Measurements from ENCODE around the gene NME7.

NME7 gene

GRCh38 chr1:169103480-169103893 is 264.1 kb downstream of the NME7 start:
- no peak for DNase-seq

- DNase-seq, result no peak
These were observed 264.6 kb downstream of the NME7 start for GRCh38 chr1:169103002-169103401.

DNA sequence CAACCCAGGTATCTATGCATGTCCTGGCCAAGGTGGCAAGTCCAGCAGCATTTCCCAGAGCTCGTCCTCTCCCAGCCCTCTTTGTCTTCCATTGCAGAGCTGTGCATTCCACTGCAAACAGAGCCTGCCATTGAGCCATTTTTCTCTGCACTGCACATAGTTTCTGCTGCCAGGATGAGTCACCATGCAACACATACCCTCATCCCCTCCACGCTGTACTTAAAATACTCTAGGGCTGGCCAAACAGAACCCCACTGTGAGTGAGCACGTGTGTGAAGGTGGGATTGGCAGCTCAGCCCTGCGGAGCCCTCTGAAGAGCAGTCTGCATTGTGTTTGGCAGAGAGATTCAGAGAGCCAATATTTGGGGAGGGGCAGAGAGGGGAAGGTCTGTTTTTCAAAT is 265.0 kb downstream of the NME7 start:
- DNase-seq, result peak; percentile 53

DNA sequence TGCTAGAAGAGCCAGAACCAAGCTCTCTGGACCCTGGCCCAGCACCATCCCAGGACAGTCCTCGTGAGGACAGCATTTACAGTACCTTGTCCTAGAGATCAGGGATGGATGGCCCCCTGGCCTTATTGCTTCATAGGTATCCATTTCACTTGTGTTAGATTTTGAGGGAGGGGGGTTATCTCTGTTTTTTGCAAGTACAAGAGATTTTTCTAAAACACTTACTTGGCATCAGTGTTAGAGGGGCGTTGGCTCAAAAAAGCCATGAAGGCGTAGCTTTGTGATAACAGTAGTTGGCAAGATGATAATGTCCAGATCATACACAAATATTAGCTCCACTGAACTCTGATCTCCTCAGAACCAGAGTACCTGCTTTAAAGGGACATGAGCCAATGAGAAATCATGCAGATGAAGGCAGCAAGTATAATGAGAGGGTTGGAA is 266.9 kb downstream of the NME7 start:
- DNase-seq, result no peak

GRCh38 chr1:169100208-169100607 is 267.4 kb downstream of the NME7 start:
- DNase-seq, result no peak

- no peak for DNase-seq
These were observed 268.0 kb downstream of the NME7 start for GRCh38 chr1:169099561-169099960.

GRCh38 chr1:169098380-169098779 is 269.2 kb downstream of the NME7 start:
- no peak for DNase-seq

DNA sequence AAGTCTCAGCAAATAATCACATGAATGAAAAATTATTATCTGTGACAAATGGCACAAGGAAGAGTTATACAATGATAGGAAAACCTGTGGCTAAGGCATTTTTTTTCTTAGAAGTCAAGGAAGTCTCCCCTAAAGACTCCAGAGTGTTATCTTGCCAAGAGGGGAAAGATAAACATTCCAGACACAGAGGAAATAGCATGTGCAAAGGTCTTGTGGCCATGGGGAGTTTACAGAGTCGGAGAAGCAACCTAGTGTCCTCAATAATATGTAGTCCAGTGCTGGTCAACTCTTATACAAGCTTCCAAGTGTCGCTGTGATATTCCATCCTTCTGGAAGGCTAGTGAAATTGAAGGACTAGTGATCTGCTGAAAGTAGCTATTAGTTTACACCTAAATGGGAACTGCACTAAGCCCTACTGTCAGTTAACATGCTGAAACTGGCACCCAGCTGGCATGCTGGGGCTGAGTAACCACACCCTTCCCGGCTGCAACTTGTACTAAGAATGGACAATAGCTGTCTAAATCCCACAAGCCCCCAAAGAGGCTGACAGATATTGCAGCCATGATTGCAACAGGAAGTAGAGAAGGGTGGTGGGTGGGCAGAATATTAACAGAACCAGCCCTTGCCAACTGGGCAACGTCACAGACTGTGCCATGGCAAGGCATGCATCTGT is 272.6 kb downstream of the NME7 start:
- DNase-seq, result no peak

- DNase-seq, result no peak
These were observed 275.2 kb downstream of the NME7 start for GRCh38 chr1:169092399-169092798.

- no peak for DNase-seq
These were observed 276.1 kb downstream of the NME7 start for GRCh38 chr1:169091480-169091941.

GRCh38 chr1:169090900-169091311 is 276.7 kb downstream of the NME7 start:
- no peak for DNase-seq

DNA sequence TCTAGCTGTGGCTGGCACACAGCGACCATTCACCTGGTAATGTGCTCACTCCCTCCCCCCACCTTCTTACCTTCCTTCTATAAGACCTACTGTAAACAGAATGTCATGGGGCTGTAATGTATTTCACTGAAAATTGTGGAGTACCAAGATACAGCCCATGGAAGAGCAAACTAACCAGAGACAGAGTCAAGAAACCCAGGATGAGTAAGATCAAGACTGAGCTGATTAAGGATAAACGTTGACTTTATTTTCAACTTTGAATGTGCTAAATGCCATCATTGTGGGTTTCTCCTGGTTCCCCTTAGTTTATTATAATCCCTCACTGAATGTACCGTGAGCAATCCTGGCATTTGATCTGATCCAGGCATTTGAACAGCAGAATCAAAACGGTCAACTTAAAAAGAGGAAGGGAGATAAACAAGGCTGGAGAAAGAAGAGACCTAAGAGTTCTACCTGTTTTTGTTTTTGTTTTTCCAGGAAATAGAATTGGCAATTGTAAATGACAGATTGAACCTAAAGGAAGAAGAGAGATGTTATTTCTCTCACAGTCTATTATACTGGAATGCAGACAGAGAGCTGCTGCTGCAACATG is 277.2 kb downstream of the NME7 start:
- DNase-seq, result no peak

- DNase-seq, result no peak
These were observed 277.8 kb downstream of the NME7 start for GRCh38 chr1:169089776-169090175.

DNA sequence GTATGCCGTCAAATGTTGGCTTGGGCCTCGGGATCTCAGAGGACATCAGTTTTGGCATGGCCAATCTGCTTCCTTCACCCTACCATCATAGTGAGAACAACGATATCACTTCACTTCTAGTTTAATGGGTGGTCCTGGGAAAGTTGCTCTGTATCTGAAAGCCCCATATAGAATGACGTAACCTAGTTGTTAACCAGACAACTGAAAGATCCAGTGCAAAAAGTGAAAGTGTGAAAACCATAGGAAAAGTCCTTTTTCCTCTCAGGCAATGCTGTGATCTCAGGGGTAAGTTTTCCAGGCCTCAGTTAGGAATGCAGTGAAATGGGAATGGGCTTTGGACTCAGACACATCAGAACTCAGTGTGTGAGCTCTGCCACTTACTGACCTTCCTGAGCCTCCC is 279.7 kb downstream of the NME7 start:
- no peak for DNase-seq

DNA sequence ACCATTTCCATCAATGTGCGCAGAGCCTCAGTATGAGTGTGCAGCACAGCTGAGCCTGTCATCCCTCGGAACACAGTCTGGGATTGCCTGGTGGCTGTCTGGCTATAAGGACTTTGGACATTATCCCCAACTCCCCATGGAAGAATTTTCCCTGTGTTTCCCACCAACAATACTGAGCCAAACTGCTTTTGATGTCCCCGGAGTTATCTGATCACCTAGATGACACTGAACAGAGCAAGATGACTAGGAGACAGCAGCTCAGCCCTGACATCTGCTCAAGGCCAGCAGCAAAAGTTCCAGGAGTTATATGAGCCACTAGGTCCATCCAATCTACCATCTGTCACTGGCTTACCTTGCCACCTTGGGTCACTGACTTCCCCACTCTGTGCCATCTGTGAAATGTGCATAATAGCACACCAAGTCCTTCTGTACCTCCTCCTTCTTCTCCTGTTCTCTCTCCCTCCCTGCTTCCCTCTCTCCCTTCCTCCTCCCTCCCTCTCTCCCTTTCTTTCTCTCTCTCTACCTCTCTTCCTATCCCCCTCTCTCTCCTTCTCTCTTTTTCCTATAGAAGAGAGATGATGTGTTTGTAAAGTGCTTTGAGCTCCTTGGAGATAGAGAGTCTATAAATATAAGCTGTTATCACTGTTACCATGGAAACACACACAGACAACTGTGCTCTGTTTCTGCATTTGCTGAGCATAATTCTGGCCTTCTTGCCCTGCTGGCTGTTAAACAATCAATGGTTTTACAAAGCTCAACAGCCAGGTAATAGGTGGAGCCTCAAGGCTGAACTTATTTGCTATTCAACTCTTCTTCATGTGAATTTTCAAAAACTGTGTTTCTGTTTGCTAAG is 280.8 kb downstream of the NME7 start:
- peak; percentile 57 for DNase-seq

GRCh38 chr1:169085911-169086310 is 281.7 kb downstream of the NME7 start:
- DNase-seq, result no peak
